ENCODE measurements around the gene GNL1.

Gene GNL1

DNA sequence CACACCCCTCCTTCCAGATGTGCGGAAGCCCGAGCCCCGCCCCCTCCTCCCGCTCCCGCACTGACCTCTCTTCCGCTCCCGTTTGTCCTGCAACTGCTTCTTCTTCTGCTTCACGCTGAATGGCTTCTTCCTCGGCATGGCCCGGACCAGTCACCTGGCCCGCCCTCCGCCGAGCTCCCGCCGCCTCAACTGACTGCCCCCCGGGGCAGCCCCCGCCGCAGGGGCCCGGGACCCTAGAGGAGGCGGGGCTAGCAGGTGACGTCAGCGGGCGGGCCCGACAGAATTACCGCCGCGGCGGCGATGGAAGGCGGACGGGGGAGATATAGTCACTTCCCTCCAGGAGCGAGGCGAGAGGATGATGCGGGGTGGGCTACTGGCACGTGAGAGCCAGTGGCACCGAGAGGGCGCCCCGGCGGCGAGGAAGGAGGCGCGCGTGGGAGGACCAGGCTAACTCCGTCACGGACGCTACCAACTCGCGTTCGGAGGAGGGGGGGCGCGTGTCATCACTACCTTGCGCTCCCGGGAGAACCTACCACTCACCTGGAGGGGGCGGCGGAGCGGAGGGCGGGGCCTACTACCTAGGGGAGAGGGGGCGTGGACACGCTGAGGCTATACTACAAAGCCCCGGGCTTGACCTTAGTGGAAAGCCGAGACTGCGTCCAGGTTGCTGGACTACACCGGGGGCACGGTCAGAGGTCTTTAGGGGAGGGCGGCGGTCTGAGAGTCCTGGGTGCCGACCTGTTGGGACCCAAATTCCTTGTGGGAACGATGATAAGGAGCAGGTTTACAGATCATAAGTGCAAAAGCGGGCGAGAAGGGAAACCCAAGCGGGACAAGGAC, at the start of gene GNL1:
Gene GNL1 (minus strand): TSS at position 424 of the 840 bp plus-strand sequence. CDS start 286 bp downstream, at position 138.
- DNase-seq (ENCODE audit: low read depth): peak; percentile 99

- DNase-seq (ENCODE audit: low read depth): no peak
Observed at GRCh38 chr6:30603961-30604360, 47.7 kb upstream of the GNL1 start.

DNA sequence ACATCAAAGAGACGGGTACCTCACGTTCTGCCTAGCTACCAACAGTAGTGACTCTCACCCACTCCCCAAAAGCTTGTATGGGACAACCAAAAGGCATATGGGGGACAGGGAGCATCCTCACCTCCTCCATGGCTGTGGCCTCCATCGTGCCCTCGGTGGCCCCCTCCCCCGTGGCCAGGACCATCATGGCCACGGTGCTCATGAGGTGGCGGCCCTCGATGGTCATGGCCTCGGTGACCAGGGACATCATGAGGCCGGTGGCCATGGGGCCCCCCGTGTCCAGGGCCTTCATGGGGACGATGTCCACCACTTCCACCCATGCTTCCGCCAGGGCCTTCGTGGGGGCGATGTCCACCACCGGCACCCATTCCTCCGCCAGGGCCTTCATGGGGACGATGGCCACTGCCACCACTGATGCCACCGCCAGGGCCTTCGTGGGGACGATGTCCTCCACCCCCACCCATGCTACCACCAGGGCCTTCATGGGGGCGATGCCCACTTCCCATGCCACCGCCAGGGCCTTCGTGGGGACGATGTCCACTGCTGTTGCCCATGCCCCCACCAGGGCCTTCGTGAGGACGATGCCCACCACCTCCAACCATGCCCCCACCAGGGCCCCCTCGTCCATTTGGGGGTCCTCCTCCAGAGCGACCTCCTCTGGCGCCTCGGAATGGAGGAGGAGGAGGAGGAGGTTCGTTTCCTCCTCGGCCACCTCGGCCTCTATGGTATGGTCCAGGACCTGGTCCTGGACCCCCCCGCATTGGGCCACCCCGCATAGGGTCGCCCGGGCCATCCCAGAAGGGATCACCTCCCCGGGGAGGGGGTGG, 45.7 kb upstream of the GNL1 start:
- no peak for DNase-seq (ENCODE audit: low read depth)

GRCh38 chr6:30601436-30601814, 45.1 kb upstream of the GNL1 start:
- no peak for DNase-seq (ENCODE audit: low read depth)

- no peak for DNase-seq (ENCODE audit: low read depth)
Observed at GRCh38 chr6:30600451-30600961, 44.2 kb upstream of the GNL1 start.

DNA sequence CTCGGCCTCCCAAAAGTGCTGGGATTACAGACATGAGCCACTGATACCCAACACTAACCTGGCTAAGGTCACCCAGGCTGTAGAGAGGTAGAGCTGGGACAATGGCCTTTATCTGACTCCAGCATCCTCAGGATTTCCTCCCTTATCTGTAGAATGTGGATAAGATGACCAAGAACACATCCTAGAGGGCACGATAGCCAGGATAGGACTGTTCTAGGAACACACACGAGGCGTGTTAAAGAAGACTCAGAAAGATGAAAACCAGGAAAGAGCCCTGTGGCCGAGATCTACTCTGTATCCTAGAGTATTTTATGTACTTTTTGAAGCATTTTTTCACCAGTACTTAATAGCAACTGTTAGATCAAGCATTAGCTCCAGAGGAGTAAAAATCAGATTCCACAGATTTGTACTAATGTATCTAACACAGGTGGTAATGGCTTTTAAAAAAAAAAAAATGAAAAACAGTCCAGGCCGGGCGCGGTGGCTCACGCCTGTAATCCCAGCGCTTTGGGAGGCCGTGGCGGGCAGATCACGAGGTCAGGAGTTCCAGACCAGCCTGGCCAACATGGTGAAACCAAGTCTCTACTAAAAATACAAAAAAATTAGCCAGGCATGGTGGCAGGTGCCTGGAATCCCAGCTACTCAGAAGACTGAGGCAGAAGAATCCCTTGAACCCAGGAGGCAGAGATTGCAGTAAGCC, 43.5 kb upstream of the GNL1 start:
- no peak for DNase-seq (ENCODE audit: low read depth)

DNA sequence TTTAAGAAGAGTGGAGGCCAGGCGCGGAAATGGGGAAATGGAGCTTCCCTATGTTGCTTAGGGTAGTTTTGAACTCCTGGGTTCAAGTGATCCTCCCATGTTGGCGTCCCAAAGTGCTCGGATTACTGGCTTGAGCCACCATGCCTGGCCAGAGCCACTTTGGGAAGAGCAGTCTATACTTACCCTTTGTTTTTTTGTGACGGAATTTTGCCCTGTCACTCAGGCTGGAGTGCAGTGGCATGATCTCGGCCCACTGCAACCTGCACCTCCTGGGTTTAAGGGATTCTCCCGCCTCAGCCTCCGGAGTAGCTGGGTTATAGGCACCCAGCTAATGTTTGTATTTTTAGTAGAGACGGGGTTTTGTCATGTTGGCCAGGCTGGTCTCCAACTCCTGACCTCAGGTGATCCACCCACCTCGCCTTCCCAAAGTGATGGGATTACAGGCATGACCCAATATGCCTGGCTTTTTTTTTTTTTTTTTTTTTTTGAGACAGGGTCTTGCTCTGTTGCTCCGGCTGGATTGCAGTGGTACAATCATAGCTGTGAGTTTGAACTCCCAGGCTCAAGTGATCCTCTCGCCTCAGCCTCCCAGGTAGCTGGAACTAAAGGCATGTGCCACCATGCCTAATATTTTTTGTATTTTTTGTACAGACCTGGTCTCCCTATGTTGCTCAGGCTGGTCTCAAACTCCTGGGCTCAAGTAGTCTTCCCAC, 42.8 kb upstream of the GNL1 start:
- no peak for DNase-seq (ENCODE audit: low read depth)

DNA sequence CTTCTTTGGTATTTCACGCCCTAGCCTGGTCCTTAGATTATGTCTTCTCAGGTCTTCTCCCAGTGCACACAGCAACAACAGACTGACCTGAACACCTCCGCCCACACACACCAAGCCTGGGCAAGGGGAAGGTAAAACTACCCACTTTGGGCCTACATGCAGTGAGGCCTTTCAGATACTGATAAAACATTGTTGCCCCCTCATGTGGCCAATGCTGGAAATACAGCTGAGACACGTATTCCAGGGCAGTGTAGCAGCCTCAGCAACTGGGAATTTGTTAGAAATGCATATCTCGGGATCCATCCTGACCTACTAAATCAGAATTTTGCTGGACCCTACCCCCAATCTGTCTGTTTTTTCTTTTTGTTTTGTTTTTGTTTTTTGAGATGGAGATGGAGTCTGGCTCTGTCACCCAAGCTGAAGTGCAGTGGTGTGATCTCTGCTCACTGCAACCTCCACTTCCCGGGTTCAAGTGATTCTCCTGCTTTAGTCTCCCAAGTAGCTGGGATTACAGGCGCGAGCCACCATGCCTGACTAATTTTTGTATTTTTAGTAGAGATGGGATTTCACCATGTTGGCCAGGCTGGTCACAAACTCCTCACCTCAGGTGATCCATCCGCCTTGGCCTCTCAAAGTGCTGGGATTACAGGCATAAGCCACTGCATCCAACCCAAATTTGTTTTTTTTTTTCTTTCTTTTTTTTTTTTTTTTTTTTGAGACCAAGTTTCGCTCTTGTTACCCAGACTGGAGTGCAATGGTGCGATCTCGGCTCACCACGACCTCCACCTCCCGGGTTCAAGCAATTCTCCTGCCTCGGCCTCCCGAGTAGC, 41.2 kb upstream of the GNL1 start:
- peak; percentile 62 for DNase-seq (ENCODE audit: low read depth)

DNA sequence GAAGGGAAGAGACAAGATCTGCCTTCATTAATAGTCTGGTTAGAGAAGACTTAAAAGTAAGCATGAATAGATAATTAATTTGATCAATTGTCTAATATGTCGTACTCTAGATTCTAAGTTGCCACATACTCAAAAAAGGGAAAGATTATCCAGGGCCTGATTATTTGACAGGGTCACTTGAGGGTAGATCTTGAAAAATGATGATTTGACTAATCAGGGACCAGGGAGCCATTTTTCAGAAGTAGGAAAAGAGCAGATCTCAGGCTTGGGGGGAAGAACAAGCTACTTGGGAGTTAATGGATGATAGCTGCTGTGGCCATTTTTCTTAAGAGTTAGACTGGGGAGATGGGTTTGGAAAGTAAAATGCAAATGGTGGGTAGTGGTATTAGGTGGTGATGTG, 36.0 kb upstream of the GNL1 start:
- no peak for DNase-seq (ENCODE audit: low read depth)

DNA sequence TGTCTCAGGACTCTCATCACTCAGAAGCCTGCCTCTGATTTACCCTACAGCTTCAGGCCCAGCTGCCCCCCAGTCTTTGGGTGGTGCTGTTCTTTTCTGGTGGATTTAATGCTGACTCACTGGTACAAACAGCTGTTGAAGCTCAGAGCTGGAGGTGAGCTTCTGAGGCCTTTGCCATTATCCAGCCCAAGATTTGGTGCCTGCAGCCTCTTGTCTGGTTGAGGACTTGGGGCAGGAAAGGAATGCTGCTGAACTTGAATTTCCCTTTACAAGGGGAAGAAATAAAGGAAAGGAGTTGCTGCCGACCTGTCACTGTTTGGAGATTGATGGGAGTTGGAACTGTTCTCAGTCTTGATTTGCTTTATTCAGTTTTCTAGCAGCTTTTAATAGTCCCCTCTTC, 34.7 kb upstream of the GNL1 start:
- no peak for DNase-seq (ENCODE audit: low read depth)

DNA sequence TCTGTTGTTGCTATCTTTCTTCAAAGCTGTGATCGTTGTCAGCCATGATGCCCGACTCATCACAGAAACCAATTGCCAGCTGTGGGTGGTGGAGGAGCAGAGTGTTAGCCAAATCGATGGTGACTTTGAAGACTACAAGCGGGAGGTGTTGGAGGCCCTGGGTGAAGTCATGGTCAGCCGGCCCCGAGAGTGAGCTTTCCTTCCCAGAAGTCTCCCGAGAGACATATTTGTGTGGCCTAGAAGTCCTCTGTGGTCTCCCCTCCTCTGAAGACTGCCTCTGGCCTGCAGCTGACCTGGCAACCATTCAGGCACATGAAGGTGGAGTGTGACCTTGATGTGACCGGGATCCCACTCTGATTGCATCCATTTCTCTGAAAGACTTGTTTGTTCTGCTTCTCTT, 34.2 kb upstream of the GNL1 start:
- no peak for DNase-seq (ENCODE audit: low read depth)

DNA sequence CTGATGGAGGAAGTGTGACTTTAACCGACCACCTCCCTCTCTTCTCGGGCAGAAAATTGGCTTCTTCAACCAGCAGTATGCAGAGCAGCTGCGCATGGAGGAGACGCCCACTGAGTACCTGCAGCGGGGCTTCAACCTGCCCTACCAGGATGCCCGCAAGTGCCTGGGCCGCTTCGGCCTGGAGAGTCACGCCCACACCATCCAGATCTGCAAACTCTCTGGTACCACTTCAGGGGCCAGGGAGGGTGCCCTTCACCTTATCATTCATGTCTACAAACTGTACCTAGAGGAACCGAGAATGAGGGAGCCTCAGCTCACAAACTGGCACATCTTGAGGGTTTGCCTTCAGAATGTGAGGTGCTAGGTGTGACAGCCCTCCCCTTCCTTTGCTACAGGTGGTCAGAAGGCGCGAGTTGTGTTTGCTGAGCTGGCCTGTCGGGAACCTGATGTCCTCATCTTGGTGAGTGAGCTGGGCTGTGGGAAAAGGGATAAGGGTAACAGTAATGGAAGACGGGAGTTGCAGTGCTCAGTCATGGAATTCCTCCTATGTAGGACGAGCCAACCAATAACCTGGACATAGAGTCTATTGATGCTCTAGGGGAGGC, 33.6 kb upstream of the GNL1 start:
- no peak for DNase-seq (ENCODE audit: low read depth)

DNA sequence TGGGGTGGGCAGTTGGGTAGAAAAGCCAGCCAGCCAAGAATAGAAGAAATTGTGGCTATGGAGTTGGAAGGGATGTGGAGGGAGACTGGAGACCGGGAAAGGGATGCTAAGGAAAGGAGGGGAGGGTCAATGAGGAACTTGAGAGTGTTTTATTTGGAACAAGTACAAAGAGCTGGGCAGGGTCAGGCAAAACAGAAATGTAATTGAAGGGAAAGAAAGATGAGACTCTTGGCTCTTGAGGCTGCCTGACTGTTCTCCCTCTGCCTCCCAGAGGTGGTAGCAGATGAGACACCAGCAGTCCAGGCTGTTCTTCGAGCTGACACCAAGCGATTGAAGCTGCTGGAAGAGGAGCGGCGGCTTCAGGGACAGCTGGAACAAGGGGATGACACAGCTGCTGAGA, 27.6 kb upstream of the GNL1 start:
- DNase-seq (ENCODE audit: low read depth): no peak

DNA sequence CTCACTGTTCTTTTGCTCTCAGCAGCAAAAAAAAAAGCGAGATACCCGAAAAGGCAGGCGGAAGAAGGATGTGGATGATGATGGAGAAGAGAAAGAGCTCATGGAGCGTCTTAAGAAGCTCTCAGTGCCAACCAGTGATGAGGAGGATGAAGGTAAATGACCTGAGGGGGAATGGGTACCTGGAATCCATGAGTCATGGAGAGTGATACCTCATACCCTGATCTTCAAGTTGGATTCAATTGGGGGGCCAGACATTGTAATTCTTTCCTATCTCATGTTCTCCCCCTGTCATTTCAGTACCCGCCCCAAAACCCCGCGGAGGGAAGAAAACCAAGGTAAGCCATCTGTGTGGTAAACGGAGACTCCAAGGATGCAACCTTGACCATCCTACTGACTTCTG, 21.8 kb upstream of the GNL1 start:
- DNase-seq (ENCODE audit: low read depth): no peak

GRCh38 chr6:30573113-30573512, 16.8 kb upstream of the GNL1 start:
- no peak for DNase-seq (ENCODE audit: low read depth)

- DNase-seq (ENCODE audit: low read depth): no peak
Observed at GRCh38 chr6:30572148-30572547, 15.9 kb upstream of the GNL1 start.

DNA sequence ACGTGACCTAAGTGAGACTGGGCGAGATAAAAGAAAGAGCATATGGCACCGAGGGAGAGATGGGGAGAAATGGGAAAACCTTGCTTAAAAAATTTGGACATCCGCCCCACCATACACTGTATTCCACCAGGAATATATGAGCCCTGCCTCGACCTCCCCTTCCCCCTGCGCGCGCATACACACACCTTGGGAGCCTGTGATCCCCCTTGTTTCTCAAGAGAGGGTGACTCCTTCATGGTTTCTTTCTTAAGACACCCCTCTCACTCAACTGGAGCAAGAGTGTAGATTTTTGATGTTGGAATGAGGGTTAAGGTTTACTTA, 15.4 kb upstream of the GNL1 start:
- no peak for DNase-seq (ENCODE audit: low read depth)

DNA sequence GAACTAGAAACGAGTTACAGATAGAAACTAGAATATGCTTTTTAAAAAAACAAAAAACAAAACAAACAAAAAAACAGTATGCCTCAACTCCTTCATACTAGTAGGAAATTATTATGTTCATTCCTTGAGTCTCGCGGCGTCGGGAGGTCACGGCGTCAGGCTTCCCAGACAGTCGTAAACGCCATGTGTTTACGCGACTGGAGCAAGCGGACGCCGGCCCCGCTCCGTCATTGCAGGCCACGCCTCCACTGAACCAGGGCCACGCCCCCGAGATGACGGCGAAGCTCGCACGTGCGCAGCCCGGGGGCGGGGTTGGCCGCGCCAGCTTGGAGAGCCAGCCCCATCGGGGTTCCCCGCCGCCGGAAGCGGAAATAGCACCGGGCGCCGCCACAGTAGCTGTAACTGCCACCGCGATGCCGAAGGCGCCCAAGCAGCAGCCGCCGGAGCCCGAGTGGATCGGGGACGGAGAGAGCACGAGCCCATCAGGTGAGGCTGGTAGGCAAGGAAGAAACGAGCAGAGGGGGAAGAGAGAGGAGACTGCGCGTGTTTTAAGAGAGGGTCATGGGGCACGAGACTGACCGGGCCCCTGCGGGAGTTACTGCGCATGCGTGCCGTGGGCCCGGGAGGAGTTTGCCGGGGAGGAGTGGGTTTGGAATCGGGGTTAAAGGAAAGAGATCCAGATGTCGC, 14.9 kb upstream of the GNL1 start, which contains the start of gene ABCF1:
Gene ABCF1 (plus strand): TSS at position 368 of the 687 bp plus-strand sequence. CDS start 46 bp downstream, at position 414.
- DNase-seq (ENCODE audit: low read depth): peak; percentile 99

GRCh38 chr6:30570740-30571074, 14.4 kb upstream of the GNL1 start:
- no peak for DNase-seq (ENCODE audit: low read depth)

DNA sequence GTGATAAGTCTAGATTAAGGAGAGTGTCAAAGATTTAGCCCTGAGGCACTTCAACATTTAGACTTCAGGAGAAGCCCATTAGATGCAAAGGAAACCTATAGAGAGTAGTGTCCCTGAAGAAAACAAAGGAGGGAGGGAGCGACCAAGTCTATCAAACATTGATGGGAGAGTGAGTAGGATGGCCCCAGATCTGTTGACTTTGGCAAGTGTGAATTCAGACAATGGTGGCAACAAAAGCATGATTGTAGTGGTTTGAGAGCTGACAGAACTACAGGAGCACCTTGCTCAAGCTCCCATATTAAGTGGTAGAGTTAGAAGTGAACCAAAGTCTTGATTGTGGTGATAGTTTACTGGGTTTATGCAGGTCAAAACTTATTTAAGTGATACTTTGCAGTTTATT, 14.0 kb upstream of the GNL1 start:
- DNase-seq (ENCODE audit: low read depth): no peak
